GM12878 (cell line): ENCODE data around the gene PRM3. TPM values are rescaled to one million over a fixed set of nuclear protein-coding genes. Genes with fewer than 3 reads are reported as not detected.
"Not testable (repeated sequence)": the region's sequence is repeated elsewhere in the genome, so short reads cannot be mapped to it uniquely, and the experiment has no call there.

Experiments used
- ATAC-seq: fragments of 200-7000 bp; cut with Tn5 transposase; 3 replicates; pipeline ENCODE4 v1.9.1; 2020; ENCODE audit warnings: mild to moderate bottlenecking, moderate library complexity
- BruUV-seq: library from RNA; stranded (reverse); fragments of 400-500 nt; replicated peaks from 2 replicates; lab custom pipeline; 2021; lab: Mats Ljungman, UMichigan
- CTCF ChIA-PET: fragments of 300-600 bp; sonication (Branson Sonifier 250); formaldehyde crosslinking; extraction: SDS; loops from one replicate; lab custom pipeline; 2021; ENCODE audit warnings: inconsistent platforms; lab: Yijun Ruan, JAX
- POLR2A ChIA-PET: fragments of 350-600 bp; formaldehyde crosslinking; extraction: SDS; loops from one replicate; lab custom pipeline; 2021; ENCODE audit warnings: inconsistent platforms; lab: Charles Lee
- RAD21 ChIA-PET: fragments of 300-600 bp; sonication (Branson Sonifier 250); formaldehyde crosslinking; loops from one replicate; lab custom pipeline; 2023; ENCODE audit warnings: antibody characterized with exemption; ENCODE audit not compliant: unreplicated experiment; lab: Charles Lee
- SMC1A ChIA-PET: fragments of 300-600 bp; sonication (Branson Sonifier 250); formaldehyde crosslinking; loops from one replicate; lab custom pipeline; 2023; ENCODE audit not compliant: unreplicated experiment, uncharacterized antibody; lab: Charles Lee
- DNase-seq: peaks from one replicate; pipeline ENCODE4 v3.0.0-alpha.2; 2011; ENCODE audit warnings: low read depth, low spot score
- FAIRE-seq: peaks from 3 replicates; lab custom pipeline; 2011; peaks lifted over from hg19 to GRCh38; lab: Jason Lieb, UNC
- H2AFZ ChIP-seq: 2 replicates; pipeline ENCODE4 v1.6.0; 2011; ENCODE audit warnings: low read depth, low read length, control low read depth; ENCODE audit not compliant: control insufficient read depth
- H3K27ac ChIP-seq: 2 replicates; pipeline ENCODE4 v1.5.1; 2011; ENCODE audit warnings: control low read depth; ENCODE audit not compliant: control insufficient read depth, insufficient read depth
- H3K27me3 ChIP-seq, 2 experiments: replicated peaks in 1 of 2; 2 replicates each; pipeline versions ENCODE4 v1.6.0 to v1.6.1; 2011; ENCODE audit warnings: low read length in 1 of 2; ENCODE audit not compliant: control insufficient read depth in 2 of 2, insufficient read depth in 2 of 2
- H3K36me3 ChIP-seq, 2 experiments: 2 replicates each; pipeline ENCODE4 v1.5.1; 2011; ENCODE audit warnings: low read length in 1 of 2; ENCODE audit not compliant: control insufficient read depth in 2 of 2, insufficient read depth in 2 of 2
- H3K4me1 ChIP-seq: 2 replicates; pipeline ENCODE4 v1.6.1; 2011; ENCODE audit warnings: mild to moderate bottlenecking, low read length, moderate library complexity, mixed read lengths; ENCODE audit not compliant: control insufficient read depth, insufficient read depth
- H3K4me2 ChIP-seq: 2 replicates; pipeline ENCODE4 v1.6.0; 2011; ENCODE audit warnings: control low read depth; ENCODE audit not compliant: control insufficient read depth, insufficient read depth
- H3K4me3 ChIP-seq: fragments of 200-600 bp; sonication (generic); 2 replicates; pipeline ENCODE4 v1.5.1; 2016
- H3K79me2 ChIP-seq: 2 replicates; pipeline ENCODE4 v1.6.0; 2011; ENCODE audit warnings: low read length; ENCODE audit not compliant: control insufficient read depth, insufficient read depth
- H3K9ac ChIP-seq: 2 replicates; pipeline ENCODE4 v1.8.0; 2011; ENCODE audit warnings: low read length, control low read depth, mixed read lengths; ENCODE audit not compliant: control insufficient read depth, insufficient read depth
- H3K9me3 ChIP-seq: replicated peaks from 3 replicates; pipeline ENCODE4 v1.5.1; 2011; ENCODE audit warnings: mild to moderate bottlenecking, low read length; ENCODE audit not compliant: control insufficient read depth, insufficient read depth
- H4K20me1 ChIP-seq: 2 replicates; pipeline ENCODE4 v1.6.0; 2011; ENCODE audit not compliant: control insufficient read depth, insufficient read depth
- CBFB ChIP-seq: IDR thresholded peaks from 2 replicates; pipeline ENCODE4 v1.6.1; 2016; ENCODE audit warnings: antibody characterized with exemption, low read depth
- CREB1 ChIP-seq: IDR thresholded peaks from 2 replicates; pipeline ENCODE4 v1.6.1; 2012; ENCODE audit warnings: low read depth, mild to moderate bottlenecking, inconsistent platforms
- JUNB ChIP-seq: IDR thresholded peaks from 2 replicates; pipeline ENCODE4 v1.6.1; 2016; ENCODE audit warnings: antibody characterized with exemption, mild to moderate bottlenecking
- NBN ChIP-seq: fragments of 450-650 bp; IDR thresholded peaks from 2 replicates; pipeline ENCODE4 v1.6.1; 2016
- RAD51 ChIP-seq: fragments of 450-650 bp; IDR thresholded peaks from 2 replicates; pipeline ENCODE4 v1.6.1; 2016; ENCODE audit warnings: moderate library complexity, mild to moderate bottlenecking, inconsistent platforms
- RB1 ChIP-seq: fragments of 450-650 bp; formaldehyde crosslinking; IDR thresholded peaks from 2 replicates; pipeline ENCODE4 v1.6.1; 2017; ENCODE audit warnings: mild to moderate bottlenecking, borderline replicate concordance
- SMC3 ChIP-seq: IDR thresholded peaks from 2 replicates; pipeline ENCODE4 v1.6.1; 2011; ENCODE audit warnings: low read length, improper control_type of control experiment, borderline replicate concordance
- SP1 ChIP-seq: IDR thresholded peaks from one replicate; pipeline ENCODE4 v1.6.1; 2011; ENCODE audit warnings: low read depth, low read length
- TCF3 ChIP-seq: IDR thresholded peaks from 2 replicates; pipeline ENCODE4 v1.6.1; 2012; ENCODE audit warnings: low read depth, mild to moderate bottlenecking, low read length, borderline replicate concordance; ENCODE audit not compliant: insufficient read depth
- YBX1 ChIP-seq: fragments of 450-650 bp; IDR thresholded peaks from 2 replicates; pipeline ENCODE4 v1.6.1; 2016; ENCODE audit warnings: antibody characterized with exemption
- YY1 ChIP-seq: IDR thresholded peaks from 2 replicates; pipeline ENCODE4 v1.6.1; 2011; ENCODE audit warnings: low read depth, mild to moderate bottlenecking, low read length
- ZBTB40 ChIP-seq: fragments of 450-650 bp; IDR thresholded peaks from 2 replicates; pipeline ENCODE4 v1.6.1; 2016; ENCODE audit warnings: mild to moderate bottlenecking, moderate library complexity, borderline replicate concordance
- WGBS: methylation state at CpG from one replicate; pipeline ENCODE4 v1.1.6; 2016; ENCODE audit warnings: low lambda C conversion rate; ENCODE audit not compliant: insufficient replicate concordance, insufficient coverage; ENCODE audit errors: missing lambda C conversion rate; 5-methylcytosine and 5-hydroxymethylcytosine counted together
- in situ Hi-C: fragments of 300-500 bp; cut with MboI; formaldehyde crosslinking; loops from 9 replicates; pipeline ENCODE4 v1.14.3; 2018; ENCODE audit warnings: mixed read lengths
- intact Hi-C: fragments of 100-400 bp; cut with micrococcal nuclease; formaldehyde crosslinking; loops from one replicate; pipeline ENCODE4 v1.14.2; 2022; ENCODE audit not compliant: unreplicated experiment
- polyA plus RNA-seq, 11 experiments: library from polyadenylated mRNA; depleted of rRNA in 4 of 11; unstranded in 6 of 11; stranded (reverse) in 5 of 11; fragments of >200 nt; fragmentation: Nextera tagmentation in 4 of 11; fragmentation: Illumina TruSeq in 1 of 11; extraction: Ambion mirVana in 4 of 11; extraction: Trizol in 1 of 11; gene quantifications; 1 replicate in 1 of 11; 2 replicates in 10 of 11; pipeline versions ENCODE4 v1.2.1 to v1.2.3, GENCODE V29; 2011 to 2016; ENCODE audit warnings: inconsistent platforms in 2 of 11, missing spikeins in 2 of 11, low read depth in 1 of 11
- total RNA-seq, 4 experiments: library from RNA; depleted of rRNA in 3 of 4; stranded (reverse); fragments of >200 nt in 3 of 4; fragmentation: Illumina TruSeq in 1 of 4; extraction: Trizol in 1 of 4; gene quantifications; 2 replicates each; pipeline versions ENCODE4 v1.2.1 to v1.2.3, GENCODE V29; 2013 to 2021
- TF ChIP-seq, protein P1 (sequence below): fragments of 450-650 bp; IDR thresholded peaks from 2 replicates; pipeline ENCODE4 v1.6.1; 2017; ENCODE audit warnings: mild to moderate bottlenecking
- TF ChIP-seq, protein P2 (sequence below): fragments of 450-650 bp; IDR thresholded peaks from 2 replicates; pipeline ENCODE4 v1.6.1; 2017; ENCODE audit warnings: mild to moderate bottlenecking, moderate library complexity

PRM3 gene
- total and polyA plus RNA-seq, 10 of the 15 experiments (the other 5 are each of a cell fraction or from before 2014, with no cell fraction given), result not detected

DNA sequence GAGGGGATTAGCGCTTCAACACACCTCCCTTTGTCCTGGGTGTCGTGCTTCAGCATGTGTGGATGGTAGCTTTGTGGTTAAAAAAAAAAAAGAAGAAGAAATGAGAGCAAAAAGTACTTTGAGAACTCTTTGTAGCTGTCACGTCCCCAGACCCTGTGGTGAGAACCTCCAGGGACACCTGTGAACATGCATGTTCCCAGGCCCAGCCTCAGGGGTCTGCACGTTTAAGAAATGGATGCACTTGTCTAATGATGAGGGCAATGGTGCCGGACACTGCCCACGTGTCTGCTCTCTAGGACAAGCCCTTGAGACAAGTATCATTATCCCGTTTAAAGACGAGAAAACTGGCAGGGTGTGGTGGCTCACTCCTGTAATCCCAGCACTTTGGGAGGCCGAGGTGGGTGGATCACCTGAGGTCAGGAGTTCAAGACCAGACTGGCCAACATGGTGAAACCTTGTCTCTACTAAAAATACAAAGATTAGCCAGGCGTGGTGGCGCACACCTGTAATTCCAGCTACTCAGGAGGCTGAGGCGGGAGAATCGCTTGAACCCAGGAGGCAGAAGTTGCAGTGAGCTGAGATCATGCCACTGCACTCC lies 25.6 kb upstream of the PRM3 start:
- H3K27me3 ChIP-seq, H3K36me3 ChIP-seq, H3K79me2 ChIP-seq, H4K20me1 ChIP-seq, H3K9me3 ChIP-seq, H3K4me3 ChIP-seq, in situ Hi-C loops, BruUV-seq, FAIRE-seq: not testable (repeated sequence)
- H3K9ac ChIP-seq, result peak overlapping the region; percentile 69
- intact Hi-C loops, result loop anchor here (1.0 to 5.0 kb wide), 5 partner anchors 12 to 334 kb away; no protein-coding TSS in a partner anchor
- H3K4me1 ChIP-seq, result peaks cover 60% of the 10 kb centered on the region
- H3K4me2 ChIP-seq, result peak overlapping the region; percentile 46
- 58% methylated on average over 13 of the region's 13 CpGs for WGBS
- ChIA-PET POLR2A (interaction anchor here (0.8 to 6.0 kb wide), 13 partner anchors 11 to 350 kb away, joined by 3 to 85 read pairs (median 6); partner anchors contain the start of gene SOCS1), SMC1A (interaction anchor here (0.9 to 8.4 kb wide), 26 partner anchors 11 to 348 kb away, joined by 3 to 194 read pairs (median 8); partner anchors contain the start of genes PRM2, SOCS1 and TNP2), RAD21 (interaction anchor here (0.7 to 6.8 kb wide), 25 partner anchors 12 to 350 kb away, joined by 3 to 206 read pairs (median 13); partner anchors contain the start of gene SOCS1), CTCF (interaction anchor here (0.6 to 7.4 kb wide), 14 partner anchors 11 to 333 kb away, joined by 3 to 104 read pairs (median 6); partner anchors contain the start of gene SOCS1)
- H3K27ac ChIP-seq, result peak overlapping the region; percentile 91
- DNase-seq (peak; percentile 91), ATAC-seq (peak; percentile 53)
- H2AFZ ChIP-seq, result peak overlapping the region; percentile 45; the same call in 1 of the 2 replicates
- peak; percentile 97 for TF ChIP-seq NBN
- TF ChIP-seq SP1, result peak; percentile 78
- peak; percentile 99 for TF ChIP-seq CBFB
- peak; percentile 75; the same call in 1 of the 2 replicates for TF ChIP-seq YY1
- TF ChIP-seq, protein P1, sequence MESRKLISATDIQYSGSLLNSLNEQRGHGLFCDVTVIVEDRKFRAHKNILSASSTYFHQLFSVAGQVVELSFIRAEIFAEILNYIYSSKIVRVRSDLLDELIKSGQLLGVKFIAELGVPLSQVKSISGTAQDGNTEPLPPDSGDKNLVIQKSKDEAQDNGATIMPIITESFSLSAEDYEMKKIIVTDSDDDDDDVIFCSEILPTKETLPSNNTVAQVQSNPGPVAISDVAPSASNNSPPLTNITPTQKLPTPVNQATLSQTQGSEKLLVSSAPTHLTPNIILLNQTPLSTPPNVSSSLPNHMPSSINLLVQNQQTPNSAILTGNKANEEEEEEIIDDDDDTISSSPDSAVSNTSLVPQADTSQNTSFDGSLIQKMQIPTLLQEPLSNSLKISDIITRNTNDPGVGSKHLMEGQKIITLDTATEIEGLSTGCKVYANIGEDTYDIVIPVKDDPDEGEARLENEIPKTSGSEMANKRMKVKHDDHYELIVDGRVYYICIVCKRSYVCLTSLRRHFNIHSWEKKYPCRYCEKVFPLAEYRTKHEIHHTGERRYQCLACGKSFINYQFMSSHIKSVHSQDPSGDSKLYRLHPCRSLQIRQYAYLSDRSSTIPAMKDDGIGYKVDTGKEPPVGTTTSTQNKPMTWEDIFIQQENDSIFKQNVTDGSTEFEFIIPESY, result 0 out of 2 replicates have a peak, but pooled peaks have one; percentile 47
- peak; percentile 22; the same call in 1 of the 2 replicates for TF ChIP-seq SMC3
- 0 out of 2 replicates have a peak, but pooled peaks have one; percentile 15 for TF ChIP-seq ZBTB40
- peak; percentile 45; the same call in 1 of the 2 replicates for TF ChIP-seq CREB1
- peak; percentile 92 for TF ChIP-seq TCF3
- TF ChIP-seq RB1, result peak; percentile 100
- TF ChIP-seq, protein P2, sequence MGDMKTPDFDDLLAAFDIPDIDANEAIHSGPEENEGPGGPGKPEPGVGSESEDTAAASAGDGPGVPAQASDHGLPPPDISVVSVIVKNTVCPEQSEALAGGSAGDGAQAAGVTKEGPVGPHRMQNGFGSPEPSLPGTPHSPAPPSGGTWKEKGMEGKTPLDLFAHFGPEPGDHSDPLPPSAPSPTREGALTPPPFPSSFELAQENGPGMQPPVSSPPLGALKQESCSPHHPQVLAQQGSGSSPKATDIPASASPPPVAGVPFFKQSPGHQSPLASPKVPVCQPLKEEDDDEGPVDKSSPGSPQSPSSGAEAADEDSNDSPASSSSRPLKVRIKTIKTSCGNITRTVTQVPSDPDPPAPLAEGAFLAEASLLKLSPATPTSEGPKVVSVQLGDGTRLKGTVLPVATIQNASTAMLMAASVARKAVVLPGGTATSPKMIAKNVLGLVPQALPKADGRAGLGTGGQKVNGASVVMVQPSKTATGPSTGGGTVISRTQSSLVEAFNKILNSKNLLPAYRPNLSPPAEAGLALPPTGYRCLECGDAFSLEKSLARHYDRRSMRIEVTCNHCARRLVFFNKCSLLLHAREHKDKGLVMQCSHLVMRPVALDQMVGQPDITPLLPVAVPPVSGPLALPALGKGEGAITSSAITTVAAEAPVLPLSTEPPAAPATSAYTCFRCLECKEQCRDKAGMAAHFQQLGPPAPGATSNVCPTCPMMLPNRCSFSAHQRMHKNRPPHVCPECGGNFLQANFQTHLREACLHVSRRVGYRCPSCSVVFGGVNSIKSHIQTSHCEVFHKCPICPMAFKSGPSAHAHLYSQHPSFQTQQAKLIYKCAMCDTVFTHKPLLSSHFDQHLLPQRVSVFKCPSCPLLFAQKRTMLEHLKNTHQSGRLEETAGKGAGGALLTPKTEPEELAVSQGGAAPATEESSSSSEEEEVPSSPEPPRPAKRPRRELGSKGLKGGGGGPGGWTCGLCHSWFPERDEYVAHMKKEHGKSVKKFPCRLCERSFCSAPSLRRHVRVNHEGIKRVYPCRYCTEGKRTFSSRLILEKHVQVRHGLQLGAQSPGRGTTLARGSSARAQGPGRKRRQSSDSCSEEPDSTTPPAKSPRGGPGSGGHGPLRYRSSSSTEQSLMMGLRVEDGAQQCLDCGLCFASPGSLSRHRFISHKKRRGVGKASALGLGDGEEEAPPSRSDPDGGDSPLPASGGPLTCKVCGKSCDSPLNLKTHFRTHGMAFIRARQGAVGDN, result peak; percentile 93
- peak; percentile 35 for TF ChIP-seq JUNB
- peak; percentile 99 for TF ChIP-seq YBX1
- peak; percentile 42 for TF ChIP-seq RAD51
